ENCODE data around the gene COG1.

GRCh38 chr17:73156887-73157520 lies 35.9 kb upstream of the COG1 start:
- no peak for TF ChIP-seq CTCF (IDR thresholded peaks at IDR 0.05)
- TF ChIP-seq ZFX (IDR thresholded peaks at IDR 0.05; ENCODE audit: borderline replicate concordance), result no peak

Data from 22Rv1 (cell line).